ENCODE results near the gene MRPS31.
"Not testable (repeated sequence)": the region's sequence is repeated elsewhere in the genome, so short reads cannot be mapped to it uniquely, and the experiment has no call there.

Gene MRPS31

GRCh38 chr13:40789275-40790153, 18.5 kb upstream of the MRPS31 start, which contains the start of gene SLC25A15:
SLC25A15 (plus strand) TSS chr13:40789611; CDS start chr13:40793227, 3,616 bp downstream.
- DNase-seq: peak; percentile 87

GRCh38 chr13:40788540-40789274, 17.7 kb upstream of the MRPS31 start:
- DNase-seq: not testable (repeated sequence)

- no peak for DNase-seq
Measured at GRCh38 chr13:40787062-40787461, 16.1 kb upstream of the MRPS31 start.

- no peak for DNase-seq
Measured at GRCh38 chr13:40786568-40786996, 15.6 kb upstream of the MRPS31 start.

GRCh38 chr13:40784540-40784939, 13.6 kb upstream of the MRPS31 start:
- no peak for DNase-seq

- not testable (repeated sequence) for DNase-seq
Measured at GRCh38 chr13:40782971-40783370, 12.0 kb upstream of the MRPS31 start.

- no peak for DNase-seq
Measured at GRCh38 chr13:40781717-40782116, 10.7 kb upstream of the MRPS31 start.

- DNase-seq: peak; percentile 22
Measured at GRCh38 chr13:40780822-40781401, 9.9 kb upstream of the MRPS31 start.

- no peak for DNase-seq
Measured at GRCh38 chr13:40779796-40780285, 8.9 kb upstream of the MRPS31 start.

- DNase-seq: no peak
Measured at GRCh38 chr13:40779049-40779448, 8.1 kb upstream of the MRPS31 start.

DNA sequence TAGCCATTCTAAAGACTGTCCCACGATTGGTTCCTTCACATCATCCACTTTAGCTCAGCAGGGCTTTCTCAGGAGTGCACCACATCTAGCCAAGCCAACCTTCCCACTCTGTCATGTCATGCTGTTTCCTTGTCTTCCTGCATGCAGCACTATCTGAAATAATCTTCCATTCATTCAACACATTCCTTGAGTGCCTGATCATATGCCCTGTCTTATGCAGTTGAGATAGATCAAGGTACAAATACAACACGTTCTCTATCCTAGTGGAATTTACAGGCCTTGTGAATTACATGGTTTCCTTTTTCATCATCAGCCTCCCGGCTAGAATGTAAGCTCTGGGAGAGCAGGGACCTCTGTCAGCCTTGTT, 6.8 kb upstream of the MRPS31 start:
- no peak for DNase-seq

DNA sequence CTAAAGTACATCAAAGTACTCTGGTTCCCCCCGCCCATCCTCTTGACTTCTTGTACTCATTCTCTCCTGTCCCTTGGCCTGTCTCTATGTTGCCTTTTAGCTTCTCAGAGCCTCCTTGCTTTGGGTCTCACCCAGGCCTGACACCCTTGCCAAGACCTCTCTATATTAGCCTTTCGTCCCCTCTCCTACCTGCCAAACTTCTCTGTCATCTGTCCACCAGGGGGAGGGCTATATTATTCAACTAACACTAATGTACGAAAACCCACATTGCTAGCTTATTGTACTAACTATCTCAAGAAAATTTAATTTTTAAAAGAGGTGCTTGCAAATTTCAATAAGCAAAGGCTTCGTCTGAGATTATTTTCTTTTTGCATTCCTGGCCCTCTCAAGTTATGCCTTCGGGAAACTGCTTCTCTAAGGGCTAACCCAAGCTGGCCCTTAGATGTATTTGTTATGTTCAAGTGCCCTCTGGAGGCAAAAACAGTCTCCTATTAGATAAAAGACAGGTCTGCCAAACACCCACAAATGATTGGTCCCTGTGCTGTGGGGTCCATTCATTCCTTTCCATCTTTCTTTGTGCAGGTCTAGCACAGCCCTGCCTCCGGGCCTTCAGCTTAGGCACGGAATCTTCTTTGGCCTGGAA, 6.3 kb upstream of the MRPS31 start:
- DNase-seq: peak; percentile 48

DNA sequence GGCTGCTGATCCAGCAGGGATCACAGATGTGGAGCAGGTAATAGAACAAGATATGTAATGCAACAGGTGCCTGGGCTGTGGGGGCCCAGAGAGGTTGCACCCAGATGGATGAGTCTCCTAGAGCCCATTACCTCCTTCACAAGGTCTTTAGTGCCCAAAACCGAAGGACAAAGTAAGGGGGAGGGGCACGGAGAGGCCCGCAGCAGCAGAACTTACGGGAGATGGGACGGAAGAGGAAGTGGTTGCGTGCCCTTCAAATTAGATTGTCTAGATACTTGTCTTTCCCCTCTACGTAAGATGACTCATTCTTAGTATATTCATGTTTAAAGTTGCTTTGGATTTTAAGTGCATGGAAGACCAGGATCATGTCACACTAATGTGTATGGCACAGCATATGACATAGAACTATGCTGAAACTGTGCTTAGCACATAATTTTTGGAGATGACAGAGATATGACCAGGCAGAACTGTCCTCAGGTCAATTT, 5.7 kb upstream of the MRPS31 start:
- DNase-seq: peak; percentile 49

DNA sequence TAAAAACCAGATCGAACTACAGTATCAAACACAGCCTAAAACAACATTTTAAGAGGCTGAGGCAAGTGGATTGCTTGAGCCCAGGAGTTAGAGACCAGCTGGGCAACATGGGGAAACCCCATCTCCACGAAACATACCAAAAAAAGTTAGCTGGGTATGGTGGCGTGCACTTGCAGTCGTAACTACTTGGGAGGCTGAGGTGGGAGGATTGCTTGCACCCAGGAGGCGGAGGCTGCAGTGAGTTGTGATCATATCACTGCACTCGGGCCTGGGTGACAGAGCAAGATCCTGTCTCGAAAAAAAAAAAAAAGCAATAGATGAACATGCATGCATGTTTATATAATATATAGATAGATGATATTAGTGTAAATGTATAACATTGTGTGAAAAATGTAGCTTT, 5.2 kb upstream of the MRPS31 start:
- no peak for DNase-seq

DNA sequence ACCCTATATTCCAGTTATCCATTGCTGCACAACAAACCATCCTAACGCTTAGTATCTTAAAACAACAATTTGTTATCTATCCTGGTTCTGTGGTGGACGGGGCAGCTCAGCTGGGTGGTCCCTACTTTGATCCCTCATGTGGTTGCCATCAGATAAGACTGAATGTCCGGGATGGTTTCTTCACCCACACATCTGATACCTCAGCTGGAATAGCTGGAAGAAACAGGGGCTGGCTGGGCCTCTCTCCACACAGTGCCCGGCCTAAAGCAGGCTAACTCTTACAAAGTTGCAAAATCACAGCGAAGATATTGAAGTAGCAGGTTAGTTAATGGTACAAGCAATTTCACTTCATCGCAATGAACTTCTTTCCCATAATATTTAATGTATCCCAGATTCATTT, 3.7 kb upstream of the MRPS31 start:
- DNase-seq: no peak

- DNase-seq: no peak
Measured at GRCh38 chr13:40772765-40773473, 1.9 kb upstream of the MRPS31 start.

GRCh38 chr13:40770609-40770933, 419 bp downstream of the MRPS31 start:
- DNase-seq: no peak

DNA sequence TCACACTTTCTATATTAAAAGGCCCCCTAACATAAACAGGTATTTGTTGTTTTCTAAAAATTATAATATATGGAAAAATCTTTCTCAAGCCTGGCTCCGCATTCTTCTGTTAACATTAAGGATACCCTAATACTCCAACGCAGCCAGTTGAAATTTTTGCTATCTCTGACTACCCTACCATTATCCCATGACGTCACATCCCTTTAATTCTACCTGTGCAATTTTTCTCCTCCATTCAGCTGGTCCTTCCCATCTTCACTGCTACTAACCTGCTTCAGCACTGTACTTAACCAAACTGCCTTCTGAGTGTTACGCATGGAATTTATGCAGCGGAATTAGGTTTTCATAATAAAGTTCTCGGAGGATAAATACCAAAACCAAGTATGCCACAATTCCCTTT, 1.0 kb downstream of the MRPS31 start:
- no peak for DNase-seq

DNA sequence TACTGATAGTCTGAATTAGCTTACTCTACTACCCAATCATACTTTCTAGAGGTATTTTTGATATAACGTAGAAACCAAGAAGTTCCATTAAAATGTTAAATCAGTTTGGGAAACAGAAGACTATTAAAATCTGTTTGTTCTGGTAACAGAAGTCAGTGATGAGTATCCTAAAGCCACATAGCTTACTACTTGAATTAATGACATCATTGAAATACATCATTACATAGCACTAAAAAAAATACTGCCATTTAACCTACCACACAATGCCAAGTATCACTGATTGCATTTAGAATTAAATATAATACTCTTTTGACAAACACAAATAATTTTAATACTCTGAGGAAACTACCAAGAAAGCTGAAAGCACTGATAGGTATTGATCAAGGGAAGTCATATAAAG, 5.4 kb downstream of the MRPS31 start:
- DNase-seq: no peak

DNA sequence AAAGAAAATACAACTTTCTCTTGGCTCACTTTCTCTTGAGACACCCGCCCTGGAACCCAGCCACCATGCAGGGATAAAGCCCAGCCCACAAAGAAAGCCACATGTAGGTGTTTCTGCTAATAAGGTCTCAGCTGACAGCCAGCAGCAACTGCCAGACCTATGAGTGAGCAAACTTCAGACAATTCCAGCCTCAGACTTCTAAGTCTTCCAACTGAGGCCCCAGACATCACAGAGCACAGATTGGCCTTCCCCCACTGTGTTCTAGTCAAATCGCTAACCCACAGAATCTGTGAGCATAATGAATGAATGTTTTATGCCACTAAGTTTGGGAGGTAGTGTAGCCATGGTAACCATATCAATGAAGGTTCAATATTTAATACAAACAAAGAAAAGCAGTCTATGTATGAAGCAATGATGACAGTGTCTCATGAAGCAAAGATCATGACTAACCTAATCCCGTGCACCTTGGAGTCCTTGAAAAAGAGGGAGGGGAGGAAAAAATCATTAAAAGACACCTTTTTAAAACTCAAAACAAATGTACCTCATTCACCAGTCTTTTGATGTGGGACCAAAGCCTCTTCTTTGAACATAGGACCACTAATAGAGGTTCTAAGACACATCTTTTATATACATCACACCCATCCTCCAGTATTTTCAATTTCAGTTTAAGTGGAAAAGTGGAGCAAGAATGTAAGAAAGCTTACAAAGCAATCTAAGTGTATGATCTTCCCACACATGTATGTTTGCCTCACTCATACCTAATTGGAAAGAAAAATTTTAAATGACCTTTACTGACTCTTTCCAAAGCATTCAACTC, 6.2 kb downstream of the MRPS31 start:
- DNase-seq: no peak

DNA sequence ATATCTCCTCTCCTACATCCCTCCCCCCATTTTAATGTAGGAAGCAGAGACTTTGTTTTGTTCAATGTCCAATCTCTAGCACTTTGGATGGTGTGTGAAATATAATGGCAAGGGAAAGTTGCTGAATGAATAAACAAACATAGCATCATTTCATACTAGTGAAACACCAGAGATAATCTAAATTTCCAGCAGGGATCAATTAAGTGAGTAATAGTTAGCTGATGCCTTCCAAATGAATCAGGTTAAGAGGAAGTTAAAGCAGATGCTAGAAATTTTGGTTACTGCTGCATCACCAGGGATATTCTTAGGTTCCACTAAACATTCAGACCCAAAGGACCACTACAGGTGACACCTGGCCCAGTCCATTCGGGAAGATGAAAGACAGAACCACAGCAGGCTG, 8.1 kb downstream of the MRPS31 start:
- no peak for DNase-seq
